ENCODE results near the gene EPHA7.

The EPHA7 gene

DNA sequence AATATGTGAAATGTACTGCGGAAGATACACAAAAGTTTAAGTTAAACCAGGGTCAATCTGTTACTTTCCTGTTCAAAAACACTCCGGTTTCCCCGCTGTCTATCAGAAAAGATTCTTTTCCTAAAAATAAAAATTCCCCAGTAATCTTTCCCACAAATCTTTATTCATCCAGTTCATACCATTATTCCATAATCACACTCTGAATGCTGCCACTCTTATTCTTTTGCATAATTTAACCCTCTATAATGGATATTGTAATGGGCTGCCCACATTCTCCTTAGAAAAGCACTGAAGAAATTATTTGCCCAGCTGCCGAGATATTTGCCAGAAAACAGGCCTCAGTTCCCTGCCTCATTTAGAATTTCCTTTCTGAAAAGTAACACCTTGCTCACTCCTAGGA is 68.6 kb downstream of the EPHA7 start:
- no peak for TF ChIP-seq ZFX (IDR thresholded peaks at IDR 0.05; ENCODE audit: borderline replicate concordance)
- TF ChIP-seq, protein P1, sequence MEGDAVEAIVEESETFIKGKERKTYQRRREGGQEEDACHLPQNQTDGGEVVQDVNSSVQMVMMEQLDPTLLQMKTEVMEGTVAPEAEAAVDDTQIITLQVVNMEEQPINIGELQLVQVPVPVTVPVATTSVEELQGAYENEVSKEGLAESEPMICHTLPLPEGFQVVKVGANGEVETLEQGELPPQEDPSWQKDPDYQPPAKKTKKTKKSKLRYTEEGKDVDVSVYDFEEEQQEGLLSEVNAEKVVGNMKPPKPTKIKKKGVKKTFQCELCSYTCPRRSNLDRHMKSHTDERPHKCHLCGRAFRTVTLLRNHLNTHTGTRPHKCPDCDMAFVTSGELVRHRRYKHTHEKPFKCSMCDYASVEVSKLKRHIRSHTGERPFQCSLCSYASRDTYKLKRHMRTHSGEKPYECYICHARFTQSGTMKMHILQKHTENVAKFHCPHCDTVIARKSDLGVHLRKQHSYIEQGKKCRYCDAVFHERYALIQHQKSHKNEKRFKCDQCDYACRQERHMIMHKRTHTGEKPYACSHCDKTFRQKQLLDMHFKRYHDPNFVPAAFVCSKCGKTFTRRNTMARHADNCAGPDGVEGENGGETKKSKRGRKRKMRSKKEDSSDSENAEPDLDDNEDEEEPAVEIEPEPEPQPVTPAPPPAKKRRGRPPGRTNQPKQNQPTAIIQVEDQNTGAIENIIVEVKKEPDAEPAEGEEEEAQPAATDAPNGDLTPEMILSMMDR (IDR thresholded peaks at IDR 0.05) = no peak

DNA sequence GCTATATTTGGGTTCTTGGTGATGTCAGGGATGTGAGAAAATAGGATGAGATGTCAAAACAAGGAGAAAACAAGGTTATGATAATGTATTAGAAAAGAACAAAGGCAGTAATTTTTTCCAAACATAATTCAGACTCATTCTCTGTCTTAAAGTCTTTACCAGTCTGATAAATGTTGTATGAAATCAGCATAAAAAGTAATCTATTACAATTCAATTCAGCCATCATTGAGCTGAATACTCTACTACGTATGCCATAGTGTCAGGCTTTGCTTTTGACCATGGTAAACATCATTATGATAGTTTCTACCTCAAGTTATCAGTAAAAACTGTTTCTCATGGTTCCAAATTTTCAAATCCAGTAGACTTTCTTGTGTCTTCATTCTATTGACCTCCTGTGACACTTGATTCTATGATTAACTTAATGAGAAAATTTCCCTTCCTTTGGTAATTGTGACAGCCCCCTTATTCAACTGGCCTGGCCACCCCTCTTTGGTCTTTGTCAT is 75.0 kb downstream of the EPHA7 start:
- TF ChIP-seq ZFX (IDR thresholded peaks at IDR 0.05; ENCODE audit: borderline replicate concordance) = no peak
- TF ChIP-seq, protein P1 (IDR thresholded peaks at IDR 0.05) = no peak
- H3K27ac ChIP-seq = no peak overlapping the region

More for the DNA sequence above, 68.6 kb downstream of the EPHA7 start:
- no peak overlapping the region for H3K27ac ChIP-seq

DNA sequence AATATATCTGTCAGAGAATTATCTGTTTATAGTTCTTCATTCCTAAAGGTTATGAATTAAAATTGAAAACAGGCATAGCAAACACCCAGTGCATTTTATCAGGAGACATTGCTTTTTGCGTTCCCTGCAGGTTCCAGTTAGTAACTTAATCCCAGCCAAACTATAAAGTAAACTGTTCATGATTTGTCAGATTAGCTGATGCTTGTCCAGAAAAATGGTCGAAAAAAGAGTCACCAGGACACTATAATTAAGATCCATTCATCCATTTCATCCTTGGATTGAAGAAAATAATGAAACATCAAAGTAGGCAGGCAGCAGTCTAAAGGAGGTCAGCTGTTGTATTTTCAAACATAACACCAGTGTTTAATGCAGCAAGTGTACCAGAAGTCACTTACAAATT is 75.9 kb downstream of the EPHA7 start:
- H3K27ac ChIP-seq = no peak overlapping the region
- no peak for TF ChIP-seq ZFX (IDR thresholded peaks at IDR 0.05; ENCODE audit: borderline replicate concordance)
- TF ChIP-seq, protein P1 (IDR thresholded peaks at IDR 0.05) = no peak

DNA sequence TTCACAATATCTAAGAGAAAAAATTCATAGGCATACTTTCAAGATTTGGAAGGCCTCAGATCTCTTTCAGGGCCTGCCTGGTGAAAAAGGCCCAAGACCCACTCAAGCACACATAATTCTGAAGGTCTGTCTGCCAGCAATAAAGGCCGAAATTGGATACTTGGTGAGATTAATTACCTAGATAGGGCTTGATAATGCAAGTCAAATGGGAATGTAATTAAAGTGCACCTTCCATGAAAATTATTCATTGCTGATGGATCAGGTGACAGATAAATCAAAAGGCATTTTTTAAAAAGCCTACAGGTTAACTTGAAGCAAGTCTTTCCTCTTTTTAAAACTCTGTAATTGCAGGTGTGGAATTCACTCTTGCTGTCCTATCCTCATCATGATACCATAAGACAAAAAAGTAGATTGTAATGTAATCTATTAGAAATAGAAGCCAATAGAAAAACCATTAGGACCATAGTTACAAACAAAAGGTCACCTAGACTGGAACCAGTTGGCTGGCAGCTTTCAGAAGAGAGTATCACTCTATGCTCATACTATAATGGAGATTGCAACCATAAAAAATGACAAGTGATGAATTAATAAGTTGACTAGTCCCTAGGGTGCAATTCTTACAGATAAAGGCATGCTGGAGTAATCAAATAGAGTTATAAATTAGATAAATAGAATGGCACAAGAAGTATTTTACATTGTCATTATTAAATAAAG is 77.3 kb downstream of the EPHA7 start:
- no peak for TF ChIP-seq ZFX (IDR thresholded peaks at IDR 0.05; ENCODE audit: borderline replicate concordance)
- TF ChIP-seq, protein P1 (IDR thresholded peaks at IDR 0.05) = no peak
- H3K27ac ChIP-seq = peak overlapping the region; percentile 15; the same call in 1 of the 2 replicates

DNA sequence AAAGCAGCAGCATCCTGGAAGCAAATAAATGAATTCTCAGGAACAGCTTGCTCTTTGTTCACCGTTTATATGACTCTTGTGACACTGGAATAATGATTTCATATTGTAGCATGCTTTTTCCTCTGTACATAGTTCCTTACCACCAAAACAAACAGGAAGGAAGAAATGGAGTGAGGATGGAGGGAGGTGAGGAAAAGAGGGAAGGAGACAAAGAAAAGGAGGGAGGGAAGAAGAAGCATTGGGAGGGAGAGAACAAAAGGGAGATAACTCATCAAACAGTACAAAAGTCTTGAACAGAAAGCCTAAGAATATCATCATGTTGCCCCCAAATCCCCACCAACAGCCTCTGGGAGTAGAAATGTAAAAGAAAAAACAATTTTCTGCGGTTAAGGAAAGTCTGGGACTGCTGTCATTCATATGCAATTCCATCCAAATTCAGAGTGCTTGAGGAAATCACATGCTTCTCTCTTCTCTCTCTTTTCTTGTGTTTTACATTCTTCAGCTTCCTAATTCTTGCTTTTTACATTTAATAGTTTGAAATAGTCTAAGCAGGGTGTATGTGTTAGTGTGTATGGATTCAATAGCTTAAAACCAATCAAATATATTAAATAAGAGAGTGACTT is 81.5 kb downstream of the EPHA7 start:
- no peak overlapping the region for H3K27ac ChIP-seq
- TF ChIP-seq, protein P1 (IDR thresholded peaks at IDR 0.05) = no peak
- no peak for TF ChIP-seq ZFX (IDR thresholded peaks at IDR 0.05; ENCODE audit: borderline replicate concordance)

DNA sequence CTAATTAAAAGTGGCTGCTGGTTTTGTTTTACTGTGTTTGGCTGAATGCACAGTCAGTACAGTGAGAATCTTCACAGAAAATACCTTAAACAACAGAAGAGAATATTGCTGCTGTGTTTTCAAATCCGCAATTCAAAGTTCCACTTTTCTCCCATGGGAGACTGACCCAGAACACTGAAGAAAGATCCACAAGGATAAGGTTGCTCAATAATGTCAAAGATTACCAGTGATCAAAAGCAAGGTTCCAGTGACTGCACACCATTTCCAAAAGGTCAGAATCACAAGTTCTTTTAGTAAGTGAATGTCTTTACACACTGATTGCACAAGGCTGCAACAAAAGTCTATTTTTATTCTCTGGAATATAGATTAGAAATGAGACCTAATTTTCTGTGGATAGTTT is 82.3 kb downstream of the EPHA7 start:
- TF ChIP-seq, protein P1 (IDR thresholded peaks at IDR 0.05) = no peak
- TF ChIP-seq ZFX (IDR thresholded peaks at IDR 0.05; ENCODE audit: borderline replicate concordance) = no peak
- H3K27ac ChIP-seq = no peak overlapping the region
